Right lobe of liver (tissue), 6 donors: ENCODE measurements around the gene STK11. TPM values are rescaled to one million over a fixed set of nuclear protein-coding genes. Genes with fewer than 3 reads are reported as not detected.

Experiments
- ATAC-seq, 4 donors: fragments of 200-7000 bp; cut with Tn5 transposase; one replicate each; pipeline ENCODE4 v1.9.1; 2020; ENCODE audit warnings: mild to moderate bottlenecking in 4 of 4, moderate library complexity in 4 of 4
- DNase-seq, 3 donors: peaks; one replicate each; pipeline ENCODE4 v3.0.0-alpha.2; 2020
- H3K27ac ChIP-seq, 3 donors: fragments of 200-600 bp; one replicate each; pipeline ENCODE4 v1.8.0; 2022
- H3K27me3 ChIP-seq, 2 donors: fragments of 200-600 bp; one replicate each; pipeline ENCODE4 v1.8.0; 2022
- H3K36me3 ChIP-seq, 4 donors: fragments of 200-600 bp; sonication (generic) in 1 of 4; one replicate each; pipeline versions ENCODE4 v1.5.1 to v1.8.0; 2017 to 2022; ENCODE audit warnings: control low read depth in 1 of 4
- H3K4me1 ChIP-seq, 4 donors: fragments of 200-600 bp; sonication (generic) in 1 of 4; one replicate each; pipeline versions ENCODE4 v1.5.1 to v1.8.0; 2017 to 2022; ENCODE audit warnings: control low read depth in 1 of 4
- H3K4me3 ChIP-seq, 3 donors: fragments of 200-600 bp; one replicate each; pipeline ENCODE4 v1.8.0; 2022
- H3K9me3 ChIP-seq, 4 donors: fragments of 200-600 bp; sonication (generic) in 1 of 4; one replicate each; pipeline versions ENCODE4 v1.5.1 to v1.8.0; 2017 to 2022; ENCODE audit warnings: control low read depth in 1 of 4
- CTCF ChIP-seq, 4 donors: fragments of 200-600 bp in 3 of 4; fragments of 450-650 bp in 1 of 4; IDR thresholded peaks; one replicate each; pipeline versions ENCODE4 v1.5.1 to v1.8.0; 2016 to 2022; ENCODE audit warnings: antibody characterized with exemption in 4 of 4, mild to moderate bottlenecking in 2 of 4
- POLR2A ChIP-seq: fragments of 450-650 bp; IDR thresholded peaks from one replicate; pipeline ENCODE4 v1.6.1; 2017; ENCODE audit warnings: antibody characterized with exemption, mild to moderate bottlenecking
- WGBS: methylation state at CpG from one replicate; pipeline ENCODE4 v1.1.6; 2018; ENCODE audit warnings: low coverage, low lambda C conversion rate; ENCODE audit not compliant: insufficient coverage; ENCODE audit errors: missing lambda C conversion rate; 5-methylcytosine and 5-hydroxymethylcytosine counted together
- intact Hi-C, 2 donors: fragments of 100-400 bp; cut with DNase I; formaldehyde crosslinking; loops; one replicate each; pipeline versions ENCODE4 v1.11.2 to v1.14.1; 2022
- total RNA-seq, 6 experiments: library from RNA; depleted of rRNA in 2 of 6; stranded (reverse); fragments of >200 nt in 2 of 6; fragmentation: NEBNext Ultra II Directional in 3 of 6; extraction: Animal tissue kit (Norgen Biotek cat#: 25700) in 3 of 6; gene quantifications; one replicate each; pipeline versions ENCODE4 v1.1.0 to v1.2.4, GENCODE V29; 2016 to 2023
- donor health status: DM: no; HTN: yes; CAD: no.
- donor health status: DM: no; HTN: no; CAD: no.
- donor health status: DM: no; HTN: no; CAD: no.
- donor health status: DM: no; HTN: yes; CAD: no.
- donor health status: DM: no; HTN: yes; CAD: no.

Gene STK11
- total RNA-seq, 6 experiments from 2014 or later, result 23.8 to 34.0 (median 29.5) TPM

- ATAC-seq (no peak), DNase-seq (no peak)
- TF ChIP-seq CTCF (IDR thresholded peaks at IDR 0.05) (no peak), POLR2A (no peak)
- H3K27me3 ChIP-seq, result no peaks in the 10 kb centered on the region
- H3K9me3 ChIP-seq, result no peaks in the 10 kb centered on the region
- 4% methylated on average over 14 of the region's 14 CpGs for WGBS
- intact Hi-C loops, result no loop called here
- H3K4me1 ChIP-seq, result peaks cover 5 to 64% (median 28%) of the 10 kb centered on the region in 4 donors
- peaks cover 0 to 17% (median 4%) of the 10 kb centered on the region in 4 donors for H3K36me3 ChIP-seq
- peak overlapping the region; percentile 71 to 92 (median 90) for H3K27ac ChIP-seq
- peak overlapping the region; percentile 58 to 70 (median 69) for H3K4me3 ChIP-seq
Observed at GRCh38 chr19:1261538-1261797, 55.9 kb downstream of the STK11 start.

GRCh38 chr19:1261798-1262622 is 56.4 kb downstream of the STK11 start:
- H3K27ac ChIP-seq, result peak overlapping the region; percentile 71 to 92 (median 90)
- H3K36me3 ChIP-seq, result peaks cover 0 to 11% (median under 1%) of the 10 kb centered on the region in 4 donors
- intact Hi-C loops, result no loop called here
- peak; percentile 94 to 98 (median 98) for DNase-seq
- peaks cover 5 to 65% (median 28%) of the 10 kb centered on the region in 4 donors for H3K4me1 ChIP-seq
- 10% methylated on average over 6 of the region's 28 CpGs for WGBS
- TF ChIP-seq POLR2A (peak; percentile 85), CTCF (IDR thresholded peaks at IDR 0.05) (no peak)
- H3K27me3 ChIP-seq, result no peaks in the 10 kb centered on the region
- peak; percentile 41 to 68 (median 63) for ATAC-seq
- H3K4me3 ChIP-seq, result peak overlapping the region; percentile 58 to 70 (median 69)
- no peaks in the 10 kb centered on the region for H3K9me3 ChIP-seq

GRCh38 chr19:1262623-1263123 is 57.1 kb downstream of the STK11 start:
- intact Hi-C loops, result no loop called here
- DNase-seq (no peak), ATAC-seq (no peak)
- WGBS, result 57% methylated on average over 13 of the region's 21 CpGs
- Histone ChIP-seq H3K36me3 (peaks cover 0 to 5% (median 0%) of the 10 kb centered on the region in 4 donors), H3K4me1 (peaks cover 5 to 67% (median 28%) of the 10 kb centered on the region in 4 donors), H3K27ac (peak overlapping the region; percentile 71 to 92 (median 90)), H3K27me3 (no peaks in the 10 kb centered on the region), H3K9me3 (no peaks in the 10 kb centered on the region), H3K4me3 (peak overlapping the region in 2 of 3 donors; percentile 14 to 18)
- TF ChIP-seq CTCF (IDR thresholded peaks at IDR 0.05) (no peak), POLR2A (no peak)

- Histone ChIP-seq H3K9me3 (no peaks in the 10 kb centered on the region), H3K27ac (no peak overlapping the region), H3K4me3 (no peak overlapping the region), H3K36me3 (no peaks in the 10 kb centered on the region), H3K4me1 (peaks cover 5 to 62% (median 29%) of the 10 kb centered on the region in 4 donors), H3K27me3 (no peaks in the 10 kb centered on the region)
- DNase-seq (no peak), ATAC-seq (no peak)
- TF ChIP-seq POLR2A, result no peak
- no peak for TF ChIP-seq CTCF (IDR thresholded peaks at IDR 0.05)
- intact Hi-C loops, result no loop called here
- 100% methylated on average over 1 of the region's 5 CpGs for WGBS
Observed at GRCh38 chr19:1263188-1263587, 57.6 kb downstream of the STK11 start.
